Liver (tissue), 9 donors: ENCODE data around the gene BMX. TPM values are rescaled to one million over a fixed set of nuclear protein-coding genes. Genes with fewer than 3 reads are reported as not detected.

Experiments used
- DNase-seq: peaks from one replicate; pipeline ENCODE4 v3.0.0-alpha.2; 2017; ENCODE audit warnings: low spot score
- H3K27ac ChIP-seq, 2 donors: one replicate each; pipeline ENCODE4 v1.7.0; 2013; ENCODE audit warnings: inconsistent platforms in 2 of 2, low read length in 2 of 2, control low read depth in 1 of 2, low read depth in 1 of 2, mild to moderate bottlenecking in 1 of 2
- H3K27me3 ChIP-seq, 4 donors: one replicate each; pipeline versions ENCODE4 v1.6.1 to v1.7.0; 2013; ENCODE audit warnings: low read length in 3 of 4, inconsistent platforms in 1 of 4, mild to moderate bottlenecking in 1 of 4, moderate library complexity in 1 of 4; ENCODE audit not compliant: control insufficient read depth in 4 of 4, insufficient read depth in 4 of 4
- H3K36me3 ChIP-seq, 4 donors: one replicate each; pipeline versions ENCODE4 v1.6.1 to v1.7.0; 2013; ENCODE audit warnings: low read length in 3 of 4, mild to moderate bottlenecking in 3 of 4, low read depth in 1 of 4, moderate library complexity in 1 of 4; ENCODE audit not compliant: control insufficient read depth in 4 of 4, insufficient read depth in 3 of 4
- H3K4me1 ChIP-seq, 4 donors: one replicate each; pipeline versions ENCODE4 v1.6.1 to v1.7.0; 2013; ENCODE audit warnings: low read length in 3 of 4, mild to moderate bottlenecking in 3 of 4, moderate library complexity in 1 of 4; ENCODE audit not compliant: control insufficient read depth in 4 of 4, insufficient read depth in 4 of 4
- H3K4me3 ChIP-seq, 3 donors: one replicate each; pipeline versions ENCODE4 v1.6.1 to v1.7.0; 2013; ENCODE audit warnings: low read length in 3 of 3, control low read depth in 1 of 3, low read depth in 1 of 3, mild to moderate bottlenecking in 1 of 3
- H3K9ac ChIP-seq, 2 donors: one replicate each; pipeline ENCODE4 v1.7.0; 2013; ENCODE audit warnings: low read length in 2 of 2, mild to moderate bottlenecking in 2 of 2, moderate library complexity in 2 of 2, control low read depth in 1 of 2, low read depth in 1 of 2
- H3K9me3 ChIP-seq, 4 donors: one replicate each; pipeline versions ENCODE4 v1.6.1 to v1.7.0; 2013; ENCODE audit warnings: low read length in 3 of 4; ENCODE audit not compliant: control insufficient read depth in 4 of 4
- ATF3 ChIP-seq: IDR thresholded peaks from 2 replicates; pipeline ENCODE4 v1.6.1; 2016; ENCODE audit warnings: antibody characterized with exemption
- CTCF ChIP-seq: fragments of 150-350 bp; IDR thresholded peaks from 2 replicates; pipeline ENCODE4 v1.5.1; 2017; ENCODE audit warnings: improper control_type of control experiment, low read depth, low read length; ENCODE audit not compliant: missing input control
- EGR1 ChIP-seq, 2 donors: IDR thresholded peaks; 2 replicates each; pipeline ENCODE4 v1.6.1; 2016 to 2018; ENCODE audit warnings: antibody characterized with exemption in 2 of 2, low read depth in 2 of 2
- FOXA1 ChIP-seq: IDR thresholded peaks from 2 replicates; pipeline ENCODE4 v1.6.1; 2016; ENCODE audit warnings: antibody characterized with exemption
- FOXA2 ChIP-seq: IDR thresholded peaks from 2 replicates; pipeline ENCODE4 v1.6.1; 2016; ENCODE audit warnings: antibody characterized with exemption
- GABPA ChIP-seq, 2 donors: IDR thresholded peaks in 1 of 2; conservative IDR thresholded peaks in 1 of 2; 2 replicates each; pipeline ENCODE4 v1.6.1; 2016; ENCODE audit warnings: antibody characterized with exemption in 2 of 2, mild to moderate bottlenecking in 1 of 2, moderate library complexity in 1 of 2
- HNF4A ChIP-seq, 2 donors: conservative IDR thresholded peaks; 2 replicates each; pipeline ENCODE4 v1.6.1; 2016; ENCODE audit warnings: antibody characterized with exemption in 2 of 2, mild to moderate bottlenecking in 2 of 2
- HNF4G ChIP-seq: IDR thresholded peaks from 2 replicates; pipeline ENCODE4 v1.6.1; 2016; ENCODE audit warnings: antibody characterized with exemption
- JUND ChIP-seq, 2 donors: IDR thresholded peaks; 2 replicates each; pipeline ENCODE4 v1.6.1; 2016; ENCODE audit warnings: antibody characterized with exemption in 2 of 2
- MAX ChIP-seq: IDR thresholded peaks from 2 replicates; pipeline ENCODE4 v1.6.1; 2016; ENCODE audit warnings: antibody characterized with exemption
- NR2F2 ChIP-seq: IDR thresholded peaks from 2 replicates; pipeline ENCODE4 v1.6.1; 2016; ENCODE audit warnings: antibody characterized with exemption
- RAD21 ChIP-seq, 2 donors: IDR thresholded peaks; 2 replicates each; pipeline ENCODE4 v1.6.1; 2016; ENCODE audit warnings: antibody characterized with exemption in 2 of 2, mild to moderate bottlenecking in 2 of 2
- REST ChIP-seq: IDR thresholded peaks from 2 replicates; pipeline ENCODE4 v1.6.1; 2016; ENCODE audit warnings: antibody characterized with exemption, mild to moderate bottlenecking
- RXRA ChIP-seq, 2 donors: IDR thresholded peaks; 2 replicates each; pipeline ENCODE4 v1.6.1; 2017 to 2018; ENCODE audit warnings: antibody characterized with exemption in 2 of 2, mild to moderate bottlenecking in 1 of 2
- SP1 ChIP-seq: IDR thresholded peaks from 2 replicates; pipeline ENCODE4 v1.6.1; 2018; ENCODE audit warnings: antibody characterized with exemption, mild to moderate bottlenecking
- YY1 ChIP-seq: IDR thresholded peaks from 2 replicates; pipeline ENCODE4 v1.6.1; 2016; ENCODE audit warnings: antibody characterized with exemption, mild to moderate bottlenecking
- ZBTB33 ChIP-seq: IDR thresholded peaks from 2 replicates; pipeline ENCODE4 v1.6.1; 2016; ENCODE audit warnings: antibody characterized with exemption
- WGBS: extraction: QIAGEN DNeasy Blood & Tissue Kit; methylation state at CpG from one replicate; pipeline ENCODE4 v1.1.7; 2013; 5-methylcytosine and 5-hydroxymethylcytosine counted together
- polyA plus RNA-seq, 2 donors: library from polyadenylated mRNA; stranded (reverse) in 1 of 2; unstranded in 1 of 2; fragments of 200-250 nt in 1 of 2; fragments of >200 nt in 1 of 2; fragmentation: Nextera tagmentation in 1 of 2; extraction: Ambion mirVana in 1 of 2; gene quantifications; one replicate each; pipeline versions ENCODE4 v1.2.1 to v1.2.3, GENCODE V29; 2013 to 2015
- total RNA-seq, 2 donors: library from RNA; depleted of rRNA; stranded (reverse); fragments of >200 nt; gene quantifications; one replicate each; pipeline ENCODE4 v1.2.3, GENCODE V29; 2014
- donor health status: healthy.
- donor health status: healthy.
- donor health status: healthy.
- donor health status: healthy.
- donor health status: healthy.

Gene BMX
- total and polyA plus RNA-seq, 4 donors = 0.23 to 0.67 (median 0.33) TPM

GRCh38 chrX:15451913-15452312 is 48.7 kb upstream of the BMX start:
- Histone ChIP-seq H3K9me3 (no peaks in the 10 kb centered on the region), H3K4me1 (no peaks in the 10 kb centered on the region), H3K36me3 (peaks cover 2 to 5% (median 3%) of the 10 kb centered on the region in 4 donors), H3K4me3 (no peak overlapping the region), H3K27ac (no peak overlapping the region), H3K27me3 (no peaks in the 10 kb centered on the region), H3K9ac (no peak overlapping the region)
- 93% methylated on average over 1 of the region's 1 CpG for WGBS
- TF ChIP-seq YY1 (no peak), REST (no peak), FOXA2 (no peak), NR2F2 (no peak), FOXA1 (no peak), CTCF (no peak), RAD21 (IDR thresholded peaks at IDR 0.05) (no peak), EGR1 (IDR thresholded peaks at IDR 0.05; ENCODE audit: low read depth in 2 of 2) (no peak), ZBTB33 (no peak), HNF4G (no peak)
- DNase-seq = no peak

GRCh38 chrX:15464704-15465103 is 35.9 kb upstream of the BMX start:
- TF ChIP-seq ATF3 = no peak
- no peak for TF ChIP-seq RAD21 (IDR thresholded peaks at IDR 0.05)
- TF ChIP-seq YY1 = no peak
- TF ChIP-seq MAX = no peak
- TF ChIP-seq GABPA (IDR thresholded peaks at IDR 0.05 in 1 of 2, conservative IDR thresholded peaks at IDR 0.05 in 1 of 2) = no peak
- TF ChIP-seq JUND (IDR thresholded peaks at IDR 0.05) = no peak
- no peak for TF ChIP-seq RXRA (IDR thresholded peaks at IDR 0.05)
- no peak for TF ChIP-seq FOXA2
- no peak for TF ChIP-seq SP1
- no peak for TF ChIP-seq HNF4A (conservative IDR thresholded peaks at IDR 0.05)
- no peak for TF ChIP-seq FOXA1
- no peaks in the 10 kb centered on the region for H3K9me3 ChIP-seq
- H3K9ac ChIP-seq = no peak overlapping the region
- no peaks in the 10 kb centered on the region for H3K4me1 ChIP-seq
- H3K27ac ChIP-seq = no peak overlapping the region
- no peak for DNase-seq
- H3K36me3 ChIP-seq = no peaks in the 10 kb centered on the region
- H3K4me3 ChIP-seq = no peak overlapping the region
- H3K27me3 ChIP-seq = peaks cover 0 to 3% (median 0%) of the 10 kb centered on the region in 4 donors
